Amniotic epithelial cell (primary cell): ENCODE results near the gene CSHL1.
A peak's percentile ranks its signal among the peaks of the same experiment; 100 is the strongest.
"Not testable (repeated sequence)": the region's sequence is repeated elsewhere in the genome, so short reads cannot be mapped to it uniquely, and the experiment has no call there.

Experiments
- DNase-seq: peaks from one replicate; pipeline ENCODE4 v3.0.0-alpha.2; 2010; ENCODE audit warnings: low read depth

CSHL1 gene

GRCh38 chr17:63940584-63940983 is 29.5 kb upstream of the CSHL1 start:
- DNase-seq, result no peak

DNA sequence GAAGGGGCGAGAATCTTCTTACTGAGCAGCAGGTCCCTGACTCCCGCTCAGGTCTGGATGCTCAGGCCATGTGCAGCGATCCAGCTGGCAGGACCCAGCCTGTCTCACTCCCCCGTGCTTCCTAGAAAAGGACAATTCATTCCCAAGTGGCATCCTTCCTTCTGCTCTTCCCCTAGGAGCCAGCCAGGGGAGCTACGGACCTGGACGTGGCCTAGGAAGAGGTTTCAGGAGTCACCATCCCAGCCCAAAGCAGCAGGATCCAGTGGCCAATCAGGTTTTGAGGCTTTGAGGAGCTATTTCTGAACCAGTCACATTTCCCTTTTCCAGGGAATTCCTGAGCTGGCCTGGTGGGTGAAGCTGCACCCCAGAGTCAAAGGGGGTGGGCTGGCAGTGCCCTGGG is 28.8 kb upstream of the CSHL1 start:
- no peak for DNase-seq

DNA sequence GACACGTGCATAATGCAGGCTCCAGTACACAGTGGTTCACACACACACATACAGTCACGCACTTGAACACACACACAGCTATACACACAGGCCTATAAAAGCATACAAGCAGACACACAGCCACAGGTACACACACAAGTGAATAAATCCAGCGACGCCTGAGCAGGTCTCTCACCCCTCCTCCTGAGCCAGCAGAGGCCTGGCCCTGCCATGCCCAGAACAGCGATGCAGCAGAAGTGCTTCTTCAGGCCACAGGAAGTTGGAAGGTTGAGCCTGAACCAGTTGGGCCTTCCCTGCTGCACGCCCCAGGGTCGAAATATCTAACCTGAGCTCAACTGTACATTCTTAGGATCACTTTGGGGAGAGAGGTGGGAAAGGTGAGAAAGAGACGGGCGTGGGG is 28.3 kb upstream of the CSHL1 start:
- no peak for DNase-seq

DNA sequence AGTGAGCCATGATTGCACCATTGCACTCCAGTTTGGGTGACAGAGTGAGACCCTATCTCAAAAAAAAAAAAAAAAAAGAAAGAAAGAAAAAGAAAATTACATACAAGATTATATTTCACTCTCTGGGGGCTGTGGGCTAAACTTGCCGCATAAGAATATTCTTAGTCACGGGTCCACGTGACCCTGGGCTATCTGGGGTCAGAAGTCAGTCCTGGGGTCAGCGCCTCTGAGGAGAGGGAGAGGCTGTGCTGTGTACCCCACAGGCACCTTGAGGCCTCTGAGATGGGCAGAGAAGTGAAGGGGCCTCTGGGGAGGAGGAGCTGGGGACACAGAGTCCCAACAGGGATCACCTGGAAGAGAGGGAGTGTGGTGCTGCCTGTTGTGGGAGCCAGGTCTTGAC is 26.9 kb upstream of the CSHL1 start:
- DNase-seq, result no peak

DNA sequence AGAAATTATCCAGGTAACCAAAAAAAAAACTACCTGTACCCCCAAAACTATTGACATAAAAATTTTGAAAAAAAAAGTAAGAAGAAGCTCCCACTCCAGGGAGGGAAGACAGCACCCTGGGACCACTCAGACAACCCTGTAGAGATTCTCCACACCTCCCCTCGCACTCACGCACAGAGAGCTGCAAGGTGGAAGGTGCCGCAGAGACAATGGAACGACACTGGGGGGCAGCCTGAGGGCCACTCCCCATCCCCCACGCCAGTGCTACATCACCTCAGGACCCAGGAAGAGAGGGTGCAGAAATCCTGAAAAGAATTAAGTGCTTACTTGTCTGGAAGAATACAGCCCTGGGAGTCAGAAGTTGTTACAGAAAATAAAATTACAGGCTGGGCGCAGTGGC is 26.3 kb upstream of the CSHL1 start:
- no peak for DNase-seq

GRCh38 chr17:63934183-63935112 is 23.4 kb upstream of the CSHL1 start:
- DNase-seq, result no peak

- DNase-seq, result no peak
Measured at GRCh38 chr17:63933598-63933997, 22.5 kb upstream of the CSHL1 start.

- DNase-seq, result no peak
Measured at GRCh38 chr17:63932721-63933120, 21.7 kb upstream of the CSHL1 start.

- DNase-seq, result no peak
Measured at GRCh38 chr17:63931981-63932561, 21.0 kb upstream of the CSHL1 start, which contains the start of gene CD79B. CD79B (minus strand) TSS chr17:63932331; CDS start chr17:63932261, 70 bp downstream.

GRCh38 chr17:63930951-63931575 is 20.0 kb upstream of the CSHL1 start:
- DNase-seq, result no peak

DNA sequence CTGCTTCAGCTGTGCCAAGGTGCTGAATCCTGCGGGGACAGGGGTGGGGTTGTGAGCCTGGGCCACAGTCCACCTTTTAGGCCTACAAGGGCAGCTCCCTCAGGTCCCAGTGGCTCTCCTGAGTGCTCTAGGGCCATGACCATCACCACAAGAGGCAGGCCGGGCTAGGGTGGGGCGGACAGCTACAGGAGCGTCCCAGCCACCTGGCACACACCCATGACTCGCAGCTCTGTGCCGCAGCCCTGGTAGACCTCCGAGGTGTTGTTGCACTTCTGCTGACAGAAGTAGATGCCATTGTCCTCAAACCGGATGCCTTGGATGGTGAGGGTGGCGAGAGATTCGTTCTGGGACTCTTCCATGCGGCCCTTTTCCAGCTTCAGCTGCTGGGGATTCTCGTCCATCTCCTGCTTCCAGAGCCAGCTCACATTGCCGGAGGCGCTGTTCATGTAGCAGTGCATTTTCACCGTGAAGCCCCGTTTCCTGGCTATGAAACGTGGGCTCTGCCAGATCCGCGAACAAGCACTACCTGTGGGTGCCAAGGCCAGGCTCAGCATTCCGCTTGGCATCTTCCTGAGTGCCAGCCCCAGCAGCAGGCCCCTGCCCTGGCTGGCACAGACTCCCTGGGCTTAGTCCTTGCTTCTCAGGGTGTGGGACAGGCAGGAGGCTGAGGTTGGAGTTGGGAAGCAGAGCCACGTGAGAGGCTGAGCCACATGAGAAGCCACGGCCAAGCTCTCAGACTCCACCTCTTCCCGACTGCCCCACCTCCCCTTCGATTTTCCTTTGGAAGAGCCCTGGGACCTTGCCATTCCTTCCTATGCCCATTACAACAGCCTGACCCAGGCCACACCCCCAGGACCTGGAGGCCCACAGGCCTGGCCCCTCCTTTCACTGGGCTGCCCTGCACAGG is 19.1 kb upstream of the CSHL1 start:
- DNase-seq, result no peak

GRCh38 chr17:63928966-63929695 is 18.1 kb upstream of the CSHL1 start:
- DNase-seq, result no peak

DNA sequence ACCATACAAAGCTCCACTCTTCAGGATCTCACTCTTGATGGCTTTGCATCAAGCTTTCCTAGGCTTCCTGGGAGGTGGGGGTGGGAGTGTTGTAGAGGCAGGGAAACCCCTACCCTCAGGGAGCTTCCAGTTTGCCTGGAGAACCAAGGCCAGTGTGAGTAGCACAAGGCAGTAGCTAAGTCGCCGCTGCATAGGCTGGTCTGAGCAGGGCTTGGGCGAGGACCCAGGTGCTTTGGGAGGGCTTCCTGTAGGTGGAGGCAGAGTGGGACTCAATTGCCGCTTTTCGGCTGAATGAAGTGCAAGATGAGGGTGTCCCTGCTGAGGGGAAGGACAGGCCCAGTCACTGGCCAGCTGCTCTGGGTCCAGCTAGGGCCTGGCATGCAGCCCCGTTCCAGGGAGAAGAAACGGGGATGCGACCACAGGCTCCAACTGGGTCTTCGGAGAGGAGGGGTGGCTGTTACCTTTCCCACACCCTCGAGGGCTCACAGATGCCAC is 17.2 kb upstream of the CSHL1 start:
- no peak for DNase-seq

DNA sequence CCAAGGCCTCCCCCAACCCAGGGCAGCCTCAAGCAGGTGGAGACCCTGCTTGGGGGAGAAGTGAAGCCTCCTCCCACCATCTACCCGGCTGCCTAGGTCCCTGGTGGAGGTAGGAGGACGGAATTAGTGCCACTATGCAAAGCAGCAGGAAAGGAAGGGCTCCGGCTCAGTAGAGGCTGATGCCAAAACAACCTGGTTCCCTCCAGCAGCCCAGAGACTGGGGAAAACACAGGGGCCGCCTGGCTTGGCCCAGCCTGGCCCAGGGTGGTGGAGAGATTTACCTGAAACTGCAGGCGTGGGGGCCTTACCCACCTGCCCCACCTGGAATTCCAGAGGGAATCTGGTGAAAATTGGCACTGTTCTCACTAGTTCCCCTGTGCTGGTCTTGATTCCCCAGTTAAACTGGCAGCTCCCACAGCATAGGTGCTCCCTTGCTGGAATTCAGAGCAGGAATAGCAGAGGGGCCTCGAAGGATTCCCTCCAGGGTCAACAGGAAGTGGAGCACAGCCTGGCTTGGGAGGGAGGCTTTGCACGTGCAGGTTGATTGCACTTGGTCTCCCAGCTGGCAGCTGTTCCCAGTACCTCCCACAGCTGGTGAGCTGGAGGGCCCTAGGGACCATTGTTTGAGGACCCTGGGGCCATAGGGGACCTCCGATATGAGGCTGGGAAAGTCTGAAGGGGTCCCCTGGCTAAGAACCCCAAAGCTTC is 16.6 kb upstream of the CSHL1 start:
- no peak for DNase-seq

- DNase-seq, result no peak
Measured at GRCh38 chr17:63926164-63926563, 15.1 kb upstream of the CSHL1 start.

DNA sequence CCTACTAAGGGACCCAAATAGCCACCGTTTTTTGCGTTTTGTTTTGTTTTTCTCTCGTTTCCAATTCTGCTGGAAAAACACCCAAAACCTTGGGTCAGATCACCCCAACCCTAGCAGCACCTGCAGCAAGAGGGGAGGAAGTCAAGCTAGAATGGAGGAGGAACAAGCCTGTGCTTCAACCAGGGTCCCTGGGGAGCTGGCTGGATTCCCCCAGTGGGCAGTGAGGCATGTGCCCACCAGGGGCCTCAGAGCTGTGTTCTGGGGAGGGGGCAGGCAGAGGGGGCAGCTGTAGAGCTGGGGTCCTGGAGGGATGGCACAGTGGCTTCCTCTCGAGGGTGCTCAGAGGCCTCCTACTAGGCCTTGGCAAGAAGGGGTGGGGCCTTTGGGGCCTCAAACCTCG is 14.6 kb upstream of the CSHL1 start:
- DNase-seq, result no peak

- not testable (repeated sequence) for DNase-seq
Measured at GRCh38 chr17:63922402-63922801, 11.3 kb upstream of the CSHL1 start.

GRCh38 chr17:63920779-63921178 is 9.7 kb upstream of the CSHL1 start:
- DNase-seq, result not testable (repeated sequence)

GRCh38 chr17:63920050-63920449 is 9.0 kb upstream of the CSHL1 start:
- DNase-seq, result peak; percentile 6

GRCh38 chr17:63919311-63919723 is 8.3 kb upstream of the CSHL1 start:
- peak; percentile 39 for DNase-seq
